ENCODE results near the gene TMEM119.
"Not testable (repeated sequence)": the region's sequence is repeated elsewhere in the genome, so short reads cannot be mapped to it uniquely, and the experiment has no call there.

Gene TMEM119

DNA sequence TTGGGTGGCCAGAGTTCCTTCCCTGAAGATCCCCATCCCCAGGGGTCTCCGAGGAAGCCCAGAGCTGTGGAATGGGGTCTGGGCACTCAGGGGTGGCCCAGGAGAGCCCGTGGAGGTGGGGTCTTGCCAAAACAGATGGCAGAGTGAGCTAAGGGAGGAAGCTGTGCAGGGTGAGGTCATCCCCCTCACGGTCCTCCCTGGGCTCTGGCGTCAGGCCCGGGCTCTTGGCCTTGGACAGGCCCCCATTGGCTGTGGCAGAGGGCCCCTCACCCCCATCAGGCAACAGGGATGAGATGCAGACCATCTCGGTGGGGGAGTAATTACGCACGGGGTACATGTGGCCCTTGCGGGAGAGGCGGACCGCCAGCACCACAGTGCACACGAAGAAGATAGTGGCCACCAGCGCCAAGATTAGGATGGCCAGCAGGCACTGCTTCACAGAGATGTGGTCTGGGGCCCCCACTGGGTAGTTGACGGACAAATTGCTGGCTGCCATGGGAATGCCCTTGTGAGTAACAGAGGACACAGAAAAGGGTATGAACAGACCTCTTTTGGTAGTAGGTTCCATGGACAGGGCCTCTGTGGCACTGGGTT, 25.1 kb upstream of the TMEM119 start:
- Mint-ChIP-seq H3K36me3 (peaks cover 96% of the 10 kb centered on the region), H3K9me3 (no peaks in the 10 kb centered on the region), H3K27ac (peak overlapping the region; percentile 97), H3K4me1 (peaks cover 74% of the 10 kb centered on the region), H3K4me3 (no peak overlapping the region)
- DNase-seq (ENCODE audit: low spot score in 2 of 2), result no peak
- ATAC-seq, result no peak

DNA sequence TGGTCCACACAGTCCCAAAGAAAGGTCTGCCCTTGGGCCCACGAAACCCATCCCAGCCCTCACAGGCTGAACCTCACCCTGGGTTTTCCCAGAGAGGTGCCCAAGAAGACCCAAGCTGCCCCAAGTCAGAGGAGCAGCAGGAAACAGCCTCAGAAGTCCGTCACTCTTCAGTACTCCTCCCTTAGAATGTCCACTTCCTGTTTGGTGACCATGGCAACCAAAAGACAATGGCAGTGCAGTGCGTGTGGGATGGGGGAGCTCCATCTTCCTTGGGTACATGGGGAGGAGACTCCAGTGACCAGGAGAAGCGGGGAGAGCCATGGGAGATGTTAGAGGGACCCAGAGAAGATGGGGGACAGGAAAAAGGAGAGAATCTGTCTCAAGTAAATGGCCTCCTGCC, 24.5 kb upstream of the TMEM119 start:
- no peak overlapping the region for H3K4me3 Mint-ChIP-seq
- peak; percentile 46 for ATAC-seq
- peaks cover 93% of the 10 kb centered on the region for H3K36me3 Mint-ChIP-seq
- H3K27ac Mint-ChIP-seq, result peak overlapping the region; percentile 97
- H3K9me3 Mint-ChIP-seq, result no peaks in the 10 kb centered on the region
- no peak for DNase-seq (ENCODE audit: low spot score in 2 of 2)
- H3K4me1 Mint-ChIP-seq, result peaks cover 74% of the 10 kb centered on the region

GRCh38 chr12:108621161-108621560, 23.3 kb upstream of the TMEM119 start:
- Mint-ChIP-seq H3K4me3 (no peak overlapping the region), H3K9me3 (peaks cover 3% of the 10 kb centered on the region), H3K27ac (peak overlapping the region; percentile 97), H3K36me3 (peaks cover 93% of the 10 kb centered on the region), H3K4me1 (peaks cover 81% of the 10 kb centered on the region)
- DNase-seq (ENCODE audit: low spot score in 2 of 2), result no peak
- ATAC-seq, result no peak

- Mint-ChIP-seq H3K27ac (peak overlapping the region; percentile 96), H3K4me3 (no peak overlapping the region), H3K4me1 (peaks cover 78% of the 10 kb centered on the region), H3K36me3 (peaks cover 88% of the 10 kb centered on the region), H3K9me3 (peaks cover 4% of the 10 kb centered on the region)
- no peak for DNase-seq (ENCODE audit: low spot score in 2 of 2)
- no peak for ATAC-seq
These were observed 22.5 kb upstream of the TMEM119 start for GRCh38 chr12:108620236-108620879.

GRCh38 chr12:108619369-108620160, 21.7 kb upstream of the TMEM119 start:
- no peak for ATAC-seq
- H3K4me1 Mint-ChIP-seq, result peaks cover 75% of the 10 kb centered on the region
- H3K9me3 Mint-ChIP-seq, result peaks cover 4% of the 10 kb centered on the region
- H3K27ac Mint-ChIP-seq, result peak overlapping the region; percentile 96
- H3K4me3 Mint-ChIP-seq, result no peak overlapping the region
- no peak for DNase-seq (ENCODE audit: low spot score in 2 of 2)
- H3K36me3 Mint-ChIP-seq, result peaks cover 80% of the 10 kb centered on the region

GRCh38 chr12:108618953-108619274, 21.0 kb upstream of the TMEM119 start:
- H3K9me3 Mint-ChIP-seq; H3K4me3 Mint-ChIP-seq; DNase-seq (ENCODE audit: low spot score in 2 of 2); ATAC-seq: not testable (repeated sequence)
- H3K4me1 Mint-ChIP-seq, result peaks cover 77% of the 10 kb centered on the region
- peak overlapping the region; percentile 96 for H3K27ac Mint-ChIP-seq
- peaks cover 74% of the 10 kb centered on the region for H3K36me3 Mint-ChIP-seq

DNA sequence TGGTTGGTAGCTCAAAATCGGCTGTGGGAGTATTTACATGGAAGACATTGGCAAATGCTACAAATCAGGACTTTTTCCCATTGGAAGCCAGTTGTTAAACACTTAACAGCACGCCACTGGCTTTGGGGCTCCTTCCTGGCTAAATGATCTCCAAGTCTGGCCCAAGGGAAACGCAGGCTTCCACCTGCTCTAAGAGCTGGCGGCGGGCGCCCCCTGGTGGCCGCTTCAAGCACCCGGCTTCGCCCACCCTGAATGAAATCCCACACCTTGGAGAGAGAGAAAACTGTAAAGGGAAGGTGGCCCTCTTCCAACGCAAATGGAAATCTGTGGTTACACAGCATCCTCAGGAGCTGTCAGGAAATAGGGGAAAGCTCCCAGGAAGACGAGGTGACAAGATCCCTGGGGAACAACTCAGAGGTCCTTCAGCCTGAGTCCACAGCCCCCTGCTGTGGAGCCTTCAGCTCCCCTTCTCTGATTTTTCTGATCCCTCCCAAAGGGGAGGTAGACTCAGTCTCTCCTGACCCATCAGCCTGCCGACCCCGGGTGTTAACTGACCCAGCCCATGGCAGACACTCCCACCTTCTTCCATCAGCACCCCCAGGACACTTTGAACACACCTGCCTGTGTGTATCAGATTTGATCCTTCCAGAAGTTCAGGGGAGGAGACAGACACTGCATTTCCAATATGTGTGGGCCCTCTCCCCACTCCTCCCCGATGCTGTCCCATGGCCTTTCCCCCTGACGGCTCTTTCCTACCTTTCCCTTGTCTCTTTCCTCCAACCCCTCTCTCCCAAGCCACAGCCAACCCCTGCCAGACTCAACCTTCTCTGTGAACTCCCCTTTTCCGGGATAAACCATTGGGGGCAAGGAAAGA, 20.4 kb upstream of the TMEM119 start:
- Mint-ChIP-seq H3K36me3 (peaks cover 74% of the 10 kb centered on the region), H3K27ac (peak overlapping the region; percentile 96), H3K4me1 (peaks cover 76% of the 10 kb centered on the region), H3K4me3 (peak overlapping the region; percentile 70), H3K9me3 (peaks cover 4% of the 10 kb centered on the region)
- peak; percentile 49 for ATAC-seq
- peak; percentile 79 to 90 for DNase-seq (ENCODE audit: low spot score in 2 of 2)

DNA sequence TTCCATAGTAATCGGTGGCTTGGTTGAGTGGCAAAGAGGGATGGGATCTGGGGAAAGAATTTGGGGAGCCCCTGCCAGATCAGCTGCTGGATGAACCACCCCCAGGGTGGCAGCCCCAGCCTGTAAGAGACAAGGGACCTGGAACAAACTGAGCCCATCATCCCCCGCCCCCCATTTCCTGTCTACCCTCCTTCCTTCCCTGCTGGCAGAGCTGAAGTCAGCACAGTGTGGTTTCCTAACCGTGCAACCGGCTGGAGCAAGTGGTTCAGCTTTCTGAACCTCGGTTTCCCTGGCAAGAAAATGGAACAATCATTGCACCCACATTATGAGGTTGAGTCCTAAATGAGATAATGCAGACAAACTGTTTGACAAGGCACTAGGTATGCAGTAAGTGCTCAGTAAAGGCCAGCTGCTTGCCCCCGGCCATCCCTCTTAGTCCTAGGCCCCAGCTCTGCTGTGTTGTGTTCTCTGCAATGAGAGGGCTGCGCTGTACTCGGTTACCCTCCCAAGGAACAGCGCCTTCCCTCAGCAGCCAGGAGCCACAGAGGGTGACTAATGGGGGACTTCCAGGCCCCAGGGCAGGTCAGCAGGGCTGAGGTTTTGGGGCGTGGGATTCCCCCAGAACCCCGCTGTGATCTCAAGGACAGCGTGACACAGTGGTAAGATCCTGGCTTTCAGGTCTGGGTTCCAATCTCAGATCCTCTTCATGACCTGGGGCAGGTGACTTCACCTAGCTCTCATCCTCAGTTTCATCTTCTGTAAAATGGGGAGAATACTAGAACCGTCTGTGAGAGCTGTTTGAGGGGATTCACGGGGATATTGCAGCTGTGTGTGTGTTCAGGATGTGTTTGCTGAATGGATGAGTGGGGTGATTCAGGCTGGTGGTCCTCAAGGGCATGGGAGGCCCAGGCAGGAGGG, 19.3 kb upstream of the TMEM119 start:
- peaks cover 71% of the 10 kb centered on the region for H3K4me1 Mint-ChIP-seq
- peak overlapping the region; percentile 70 for H3K4me3 Mint-ChIP-seq
- peak overlapping the region; percentile 96 for H3K27ac Mint-ChIP-seq
- DNase-seq (ENCODE audit: low spot score in 2 of 2) (peak; percentile 70 to 92), ATAC-seq (peak; percentile 96)
- H3K36me3 Mint-ChIP-seq, result peaks cover 64% of the 10 kb centered on the region
- H3K9me3 Mint-ChIP-seq, result peaks cover 4% of the 10 kb centered on the region

- H3K4me1 Mint-ChIP-seq, result peaks cover 71% of the 10 kb centered on the region
- DNase-seq (ENCODE audit: low spot score in 2 of 2), result no peak
- H3K36me3 Mint-ChIP-seq, result peaks cover 55% of the 10 kb centered on the region
- peak overlapping the region; percentile 96 for H3K27ac Mint-ChIP-seq
- H3K9me3 Mint-ChIP-seq, result peaks cover 4% of the 10 kb centered on the region
- ATAC-seq, result no peak
- H3K4me3 Mint-ChIP-seq, result peak overlapping the region; percentile 70
These were observed 18.5 kb upstream of the TMEM119 start for GRCh38 chr12:108616359-108616758.

- H3K4me3 Mint-ChIP-seq, result peak overlapping the region; percentile 70
- peaks cover 51% of the 10 kb centered on the region for H3K36me3 Mint-ChIP-seq
- peaks cover 67% of the 10 kb centered on the region for H3K4me1 Mint-ChIP-seq
- no peak for DNase-seq (ENCODE audit: low spot score in 2 of 2)
- H3K9me3 Mint-ChIP-seq, result peaks cover 4% of the 10 kb centered on the region
- no peak for ATAC-seq
- peak overlapping the region; percentile 96 for H3K27ac Mint-ChIP-seq
These were observed 18.0 kb upstream of the TMEM119 start for GRCh38 chr12:108615918-108616317.

DNA sequence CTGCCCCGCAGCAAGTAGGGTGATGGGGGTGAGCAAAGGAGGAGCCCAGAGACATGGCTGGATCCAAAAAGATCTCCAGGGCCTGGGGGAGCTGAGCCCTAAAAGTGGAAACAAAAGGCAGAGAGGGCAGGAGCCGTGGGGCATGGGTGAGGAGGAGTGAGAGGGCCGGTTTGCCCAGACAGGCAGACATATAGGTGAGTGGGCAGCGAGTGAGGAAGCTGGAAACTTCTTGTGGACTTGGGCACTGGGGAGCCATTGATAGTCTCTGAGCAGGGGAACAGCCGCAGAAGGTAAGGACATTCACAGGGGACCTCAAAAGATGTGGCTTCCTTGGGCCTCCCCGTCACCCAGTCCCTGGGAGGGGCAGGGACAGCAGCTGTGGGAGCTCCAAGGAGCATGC, 16.8 kb upstream of the TMEM119 start:
- peak overlapping the region; percentile 90 for H3K27ac Mint-ChIP-seq
- ATAC-seq, result no peak
- no peak for DNase-seq (ENCODE audit: low spot score in 2 of 2)
- peaks cover 60% of the 10 kb centered on the region for H3K4me1 Mint-ChIP-seq
- H3K4me3 Mint-ChIP-seq, result no peak overlapping the region
- H3K36me3 Mint-ChIP-seq, result peaks cover 38% of the 10 kb centered on the region
- peaks cover 4% of the 10 kb centered on the region for H3K9me3 Mint-ChIP-seq

- H3K9me3 Mint-ChIP-seq, result peaks cover 4% of the 10 kb centered on the region
- peak overlapping the region; percentile 90 for H3K27ac Mint-ChIP-seq
- no peak for ATAC-seq
- no peak for DNase-seq (ENCODE audit: low spot score in 2 of 2)
- no peak overlapping the region for H3K4me3 Mint-ChIP-seq
- peaks cover 58% of the 10 kb centered on the region for H3K4me1 Mint-ChIP-seq
- peaks cover 32% of the 10 kb centered on the region for H3K36me3 Mint-ChIP-seq
These were observed 16.2 kb upstream of the TMEM119 start for GRCh38 chr12:108614041-108614440.

- Mint-ChIP-seq H3K4me3 (no peak overlapping the region), H3K9me3 (peaks cover 4% of the 10 kb centered on the region), H3K36me3 (peaks cover 27% of the 10 kb centered on the region), H3K27ac (peak overlapping the region; percentile 90), H3K4me1 (peaks cover 54% of the 10 kb centered on the region)
- ATAC-seq, result no peak
- DNase-seq (ENCODE audit: low spot score in 2 of 2), result no peak
These were observed 15.7 kb upstream of the TMEM119 start for GRCh38 chr12:108613548-108613947.

- peaks cover 25% of the 10 kb centered on the region for H3K36me3 Mint-ChIP-seq
- DNase-seq (ENCODE audit: low spot score in 2 of 2), result no peak
- no peak overlapping the region for H3K4me3 Mint-ChIP-seq
- peaks cover 4% of the 10 kb centered on the region for H3K9me3 Mint-ChIP-seq
- no peak for ATAC-seq
- H3K27ac Mint-ChIP-seq, result peak overlapping the region; percentile 90
- peaks cover 47% of the 10 kb centered on the region for H3K4me1 Mint-ChIP-seq
These were observed 15.0 kb upstream of the TMEM119 start for GRCh38 chr12:108612788-108613282.

Data from stimulated activated effector memory CD8-positive, alpha-beta T cell treated with anti-CD3 and anti-CD28 coated beads, Interleukin-12 subunit alpha, Interleukin-12 subunit beta, amount 100 ng/mL, for 72 hours (primary cell).